HG03432 (cell line): Measurements from ENCODE around the gene ESRP2.

Source experiments
- ATAC-seq: cut with Tn5 transposase; IDR thresholded peaks from one replicate; pipeline ENCODE4 v1.9.1; 2021; ENCODE audit warnings: mild to moderate bottlenecking, moderate library complexity; ENCODE audit not compliant: unreplicated experiment

ESRP2 gene

GRCh38 chr16:68227183-68227793 lies 8.6 kb downstream of the ESRP2 start:
- ATAC-seq = no peak

- no peak for ATAC-seq
Observed at GRCh38 chr16:68226116-68226515, 9.8 kb downstream of the ESRP2 start.

GRCh38 chr16:68223072-68223471 lies 12.9 kb downstream of the ESRP2 start:
- ATAC-seq = no peak

GRCh38 chr16:68219725-68220351 lies 16.1 kb downstream of the ESRP2 start:
- ATAC-seq = no peak

GRCh38 chr16:68217506-68217905 lies 18.4 kb downstream of the ESRP2 start:
- ATAC-seq = no peak

- ATAC-seq = no peak
Observed at GRCh38 chr16:68216240-68216639, 19.7 kb downstream of the ESRP2 start.

- no peak for ATAC-seq
Observed at GRCh38 chr16:68215302-68215701, 20.6 kb downstream of the ESRP2 start.

GRCh38 chr16:68214726-68215125 lies 21.2 kb downstream of the ESRP2 start:
- ATAC-seq = no peak

- ATAC-seq = no peak
Observed at GRCh38 chr16:68206245-68206644, 29.7 kb downstream of the ESRP2 start.

- no peak for ATAC-seq
Observed at GRCh38 chr16:68202091-68202519, 33.8 kb downstream of the ESRP2 start.

GRCh38 chr16:68200088-68200783 lies 35.7 kb downstream of the ESRP2 start:
- ATAC-seq = no peak

GRCh38 chr16:68197250-68197649 lies 38.7 kb downstream of the ESRP2 start:
- no peak for ATAC-seq

GRCh38 chr16:68194251-68194650 lies 41.7 kb downstream of the ESRP2 start:
- no peak for ATAC-seq

GRCh38 chr16:68190736-68191510 lies 45.0 kb downstream of the ESRP2 start:
- no peak for ATAC-seq

- no peak for ATAC-seq
Observed at GRCh38 chr16:68190081-68190480, 45.8 kb downstream of the ESRP2 start.

- ATAC-seq = no peak
Observed at GRCh38 chr16:68188170-68188569, 47.8 kb downstream of the ESRP2 start.

GRCh38 chr16:68187505-68187904 lies 48.4 kb downstream of the ESRP2 start:
- no peak for ATAC-seq

GRCh38 chr16:68186877-68187276 lies 49.0 kb downstream of the ESRP2 start:
- no peak for ATAC-seq

GRCh38 chr16:68183046-68183445 lies 52.9 kb downstream of the ESRP2 start:
- ATAC-seq = no peak

GRCh38 chr16:68179855-68180254 lies 56.1 kb downstream of the ESRP2 start:
- ATAC-seq = no peak

- no peak for ATAC-seq
Observed at GRCh38 chr16:68179196-68179795, 56.6 kb downstream of the ESRP2 start.
